Esophagus squamous epithelium (tissue), 4 donors: ENCODE data around the gene PMEPA1.

Experiments used
- POLR2A ChIP-seq, 4 donors: fragments of 450-650 bp; IDR thresholded peaks; one replicate each; pipeline ENCODE4 v1.6.1; 2017; ENCODE audit warnings: antibody characterized with exemption in 4 of 4, mild to moderate bottlenecking in 4 of 4, moderate library complexity in 3 of 4
- TF ChIP-seq, protein P1 (sequence below), 6 experiments: fragments of 450-650 bp in 4 of 6; fragments of 200-600 bp in 2 of 6; sonication (generic) in 2 of 6; IDR thresholded peaks; one replicate each; pipeline ENCODE4 v1.5.1; 2016 to 2019; ENCODE audit warnings: antibody characterized with exemption in 6 of 6, mild to moderate bottlenecking in 4 of 6, moderate library complexity in 4 of 6

DNA sequence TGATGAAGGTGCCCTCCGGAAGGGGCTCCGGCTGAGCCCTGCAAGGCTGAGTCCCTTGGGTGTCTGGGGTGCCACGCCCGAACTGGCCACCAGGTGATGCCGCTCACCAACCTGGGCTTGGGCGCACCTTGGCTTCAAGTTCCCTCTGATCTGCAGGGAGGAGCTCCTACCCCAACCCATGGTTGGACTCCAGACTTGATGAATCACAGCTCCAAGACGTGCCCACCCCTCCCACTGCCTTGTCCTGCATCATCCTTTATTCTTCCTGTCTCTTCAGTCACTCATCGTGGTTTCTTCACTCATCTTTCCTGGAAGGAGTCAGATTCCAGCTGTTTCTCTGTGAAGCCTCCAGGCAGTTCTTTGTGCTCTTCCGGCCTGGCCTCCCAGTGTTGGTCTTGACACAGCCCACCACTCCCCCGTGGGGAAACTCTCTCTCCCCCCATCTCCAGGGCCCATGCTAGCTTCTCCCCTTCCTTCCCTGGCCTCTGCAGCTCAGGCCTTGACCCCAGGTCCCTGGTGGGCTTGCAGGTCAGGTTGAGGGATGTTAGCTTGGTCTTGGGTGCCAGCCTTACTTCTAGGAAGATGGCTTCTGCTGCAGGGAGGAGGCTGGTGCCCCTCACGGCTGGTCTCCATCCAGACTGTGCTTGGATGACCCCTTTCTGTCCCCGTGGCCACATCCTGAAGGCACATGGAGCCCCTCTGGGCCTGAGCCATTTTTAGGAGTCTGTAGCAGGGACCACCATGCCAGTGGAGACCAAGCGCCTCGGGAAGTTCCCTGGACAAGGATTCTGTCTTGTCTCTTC is 87.0 kb downstream of the PMEPA1 start:
- TF ChIP-seq, protein P1, sequence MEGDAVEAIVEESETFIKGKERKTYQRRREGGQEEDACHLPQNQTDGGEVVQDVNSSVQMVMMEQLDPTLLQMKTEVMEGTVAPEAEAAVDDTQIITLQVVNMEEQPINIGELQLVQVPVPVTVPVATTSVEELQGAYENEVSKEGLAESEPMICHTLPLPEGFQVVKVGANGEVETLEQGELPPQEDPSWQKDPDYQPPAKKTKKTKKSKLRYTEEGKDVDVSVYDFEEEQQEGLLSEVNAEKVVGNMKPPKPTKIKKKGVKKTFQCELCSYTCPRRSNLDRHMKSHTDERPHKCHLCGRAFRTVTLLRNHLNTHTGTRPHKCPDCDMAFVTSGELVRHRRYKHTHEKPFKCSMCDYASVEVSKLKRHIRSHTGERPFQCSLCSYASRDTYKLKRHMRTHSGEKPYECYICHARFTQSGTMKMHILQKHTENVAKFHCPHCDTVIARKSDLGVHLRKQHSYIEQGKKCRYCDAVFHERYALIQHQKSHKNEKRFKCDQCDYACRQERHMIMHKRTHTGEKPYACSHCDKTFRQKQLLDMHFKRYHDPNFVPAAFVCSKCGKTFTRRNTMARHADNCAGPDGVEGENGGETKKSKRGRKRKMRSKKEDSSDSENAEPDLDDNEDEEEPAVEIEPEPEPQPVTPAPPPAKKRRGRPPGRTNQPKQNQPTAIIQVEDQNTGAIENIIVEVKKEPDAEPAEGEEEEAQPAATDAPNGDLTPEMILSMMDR (IDR thresholded peaks at IDR 0.05), result peak; percentile 57 to 85 (median 72)
- TF ChIP-seq POLR2A (IDR thresholded peaks at IDR 0.05), result no peak
